NB4 (cell line): ENCODE measurements around the gene SMIM43.

Experiments used
- DNase-seq: peaks from one replicate; pipeline ENCODE4 v3.0.0; 2010; ENCODE audit warnings: low read depth
- H3K4me3 ChIP-seq: one replicate; pipeline ENCODE4 v1.5.1; 2011; ENCODE audit warnings: mild to moderate bottlenecking, low read depth, low read length, moderate library complexity
- MAX ChIP-seq: IDR thresholded peaks from 2 replicates; pipeline ENCODE4 v1.6.1; 2011; ENCODE audit warnings: low read depth, low read length
- MYC ChIP-seq: IDR thresholded peaks from 2 replicates; pipeline ENCODE4 v1.6.1; 2011; ENCODE audit warnings: low read depth, low read length
- POLR2A ChIP-seq: IDR thresholded peaks from 2 replicates; pipeline ENCODE4 v1.6.1; 2011; ENCODE audit warnings: mild to moderate bottlenecking; ENCODE audit not compliant: insufficient read length; ENCODE audit errors: extremely low read depth
- TF ChIP-seq, protein P1 (sequence below): IDR thresholded peaks from one replicate; pipeline ENCODE4 v1.5.1; 2012; ENCODE audit warnings: low read depth, low read length

Gene SMIM43

DNA sequence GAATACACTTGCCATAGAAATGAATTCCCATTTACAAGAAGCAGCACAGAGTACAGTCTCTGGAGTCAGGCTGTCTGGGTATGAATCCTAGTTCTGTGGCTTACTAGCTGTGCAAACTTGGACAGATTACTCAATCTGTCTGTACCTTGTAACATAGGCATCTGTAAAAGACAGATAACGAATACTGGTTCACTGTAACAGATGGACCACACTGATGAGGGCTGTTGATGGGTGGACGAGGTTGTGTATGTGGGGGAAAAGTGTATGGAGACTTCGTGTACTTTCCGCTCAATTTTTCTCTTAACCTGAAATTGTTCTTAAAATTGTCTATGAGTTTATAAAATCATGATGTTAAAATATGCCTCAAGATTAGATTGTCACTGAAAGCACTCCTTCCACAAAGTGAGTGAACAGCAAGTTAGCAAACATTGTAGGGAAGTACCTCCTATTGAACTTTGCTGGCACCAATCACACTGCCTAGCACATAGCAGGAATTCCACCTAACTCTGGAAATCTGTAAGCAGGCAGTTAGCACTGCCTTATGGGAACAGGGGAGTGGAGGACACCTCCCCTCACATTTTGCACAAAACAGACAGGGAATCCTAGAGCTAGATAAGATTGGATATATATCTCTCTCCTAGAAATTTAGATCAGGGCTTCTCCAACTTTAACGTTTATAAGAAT is 29.7 kb upstream of the SMIM43 start:
- no peak for DNase-seq
- no peak overlapping the region for H3K4me3 ChIP-seq
- TF ChIP-seq MYC: no peak
- no peak for TF ChIP-seq POLR2A
- TF ChIP-seq, protein P1, sequence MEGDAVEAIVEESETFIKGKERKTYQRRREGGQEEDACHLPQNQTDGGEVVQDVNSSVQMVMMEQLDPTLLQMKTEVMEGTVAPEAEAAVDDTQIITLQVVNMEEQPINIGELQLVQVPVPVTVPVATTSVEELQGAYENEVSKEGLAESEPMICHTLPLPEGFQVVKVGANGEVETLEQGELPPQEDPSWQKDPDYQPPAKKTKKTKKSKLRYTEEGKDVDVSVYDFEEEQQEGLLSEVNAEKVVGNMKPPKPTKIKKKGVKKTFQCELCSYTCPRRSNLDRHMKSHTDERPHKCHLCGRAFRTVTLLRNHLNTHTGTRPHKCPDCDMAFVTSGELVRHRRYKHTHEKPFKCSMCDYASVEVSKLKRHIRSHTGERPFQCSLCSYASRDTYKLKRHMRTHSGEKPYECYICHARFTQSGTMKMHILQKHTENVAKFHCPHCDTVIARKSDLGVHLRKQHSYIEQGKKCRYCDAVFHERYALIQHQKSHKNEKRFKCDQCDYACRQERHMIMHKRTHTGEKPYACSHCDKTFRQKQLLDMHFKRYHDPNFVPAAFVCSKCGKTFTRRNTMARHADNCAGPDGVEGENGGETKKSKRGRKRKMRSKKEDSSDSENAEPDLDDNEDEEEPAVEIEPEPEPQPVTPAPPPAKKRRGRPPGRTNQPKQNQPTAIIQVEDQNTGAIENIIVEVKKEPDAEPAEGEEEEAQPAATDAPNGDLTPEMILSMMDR: no peak
- no peak for TF ChIP-seq MAX

DNA sequence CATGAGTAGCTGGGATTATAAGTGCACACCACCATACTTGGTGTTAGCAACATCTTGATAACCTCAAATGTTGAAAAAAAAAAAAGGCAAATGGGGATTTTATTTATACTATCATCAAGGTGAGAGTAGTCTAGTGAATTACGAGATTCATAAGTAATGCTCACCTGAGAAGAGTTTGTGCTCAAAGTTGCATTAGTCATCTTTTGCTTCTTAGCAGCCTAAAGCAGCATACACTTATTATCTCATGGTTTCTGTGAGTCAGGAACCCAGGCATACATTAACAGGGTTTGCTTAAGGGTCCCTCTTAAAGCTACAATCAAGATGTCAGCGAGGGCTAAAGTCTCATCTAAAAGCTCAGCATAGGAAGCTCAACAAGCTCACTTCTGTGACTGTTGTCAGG is 28.0 kb upstream of the SMIM43 start:
- DNase-seq: no peak
- TF ChIP-seq POLR2A (no peak), MAX (no peak), MYC (no peak)
- TF ChIP-seq, protein P1: no peak
- H3K4me3 ChIP-seq: no peak overlapping the region

DNA sequence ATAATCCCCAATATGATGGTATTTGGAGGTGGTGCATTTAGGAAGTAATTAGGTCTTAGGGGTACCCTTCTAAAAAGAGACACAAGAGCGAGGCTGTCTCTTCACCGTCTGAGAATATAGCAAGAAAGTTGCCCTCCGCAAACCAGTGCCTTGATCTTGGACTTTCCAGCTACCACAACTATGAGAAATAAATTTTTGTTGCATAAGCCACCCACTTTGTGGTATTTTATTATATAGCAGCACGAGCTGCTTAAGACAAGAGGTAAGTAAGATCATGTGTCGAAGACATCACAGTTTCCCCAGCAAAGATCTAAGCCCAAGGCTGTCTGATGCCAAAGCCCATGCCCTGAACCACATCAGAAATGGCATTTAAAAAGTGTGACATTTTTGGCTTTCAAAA is 26.5 kb upstream of the SMIM43 start:
- no peak for DNase-seq
- H3K4me3 ChIP-seq: no peak overlapping the region
- TF ChIP-seq, protein P1: no peak
- TF ChIP-seq MAX (no peak), POLR2A (no peak), MYC (no peak)

DNA sequence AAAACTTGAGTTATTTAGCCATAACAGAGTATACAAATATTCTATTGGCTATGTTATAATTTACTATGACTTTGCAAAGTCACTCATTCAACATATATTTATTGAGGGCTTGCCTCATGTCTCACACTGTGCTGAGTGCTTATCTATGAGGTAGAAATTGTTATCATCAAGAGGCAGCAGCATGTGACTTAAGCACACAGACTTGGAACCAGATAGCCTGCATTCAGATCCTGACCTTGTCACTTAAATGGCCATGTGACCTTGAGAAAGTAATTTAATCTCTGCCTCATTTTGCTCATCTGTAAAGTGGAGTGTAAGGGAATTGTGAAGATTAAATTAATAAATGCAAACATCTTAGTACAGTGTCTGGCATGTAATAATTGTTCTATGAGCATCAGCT is 26.0 kb upstream of the SMIM43 start:
- DNase-seq: no peak
- TF ChIP-seq, protein P1: no peak
- no peak for TF ChIP-seq MAX
- TF ChIP-seq MYC: no peak
- TF ChIP-seq POLR2A: no peak
- no peak overlapping the region for H3K4me3 ChIP-seq

DNA sequence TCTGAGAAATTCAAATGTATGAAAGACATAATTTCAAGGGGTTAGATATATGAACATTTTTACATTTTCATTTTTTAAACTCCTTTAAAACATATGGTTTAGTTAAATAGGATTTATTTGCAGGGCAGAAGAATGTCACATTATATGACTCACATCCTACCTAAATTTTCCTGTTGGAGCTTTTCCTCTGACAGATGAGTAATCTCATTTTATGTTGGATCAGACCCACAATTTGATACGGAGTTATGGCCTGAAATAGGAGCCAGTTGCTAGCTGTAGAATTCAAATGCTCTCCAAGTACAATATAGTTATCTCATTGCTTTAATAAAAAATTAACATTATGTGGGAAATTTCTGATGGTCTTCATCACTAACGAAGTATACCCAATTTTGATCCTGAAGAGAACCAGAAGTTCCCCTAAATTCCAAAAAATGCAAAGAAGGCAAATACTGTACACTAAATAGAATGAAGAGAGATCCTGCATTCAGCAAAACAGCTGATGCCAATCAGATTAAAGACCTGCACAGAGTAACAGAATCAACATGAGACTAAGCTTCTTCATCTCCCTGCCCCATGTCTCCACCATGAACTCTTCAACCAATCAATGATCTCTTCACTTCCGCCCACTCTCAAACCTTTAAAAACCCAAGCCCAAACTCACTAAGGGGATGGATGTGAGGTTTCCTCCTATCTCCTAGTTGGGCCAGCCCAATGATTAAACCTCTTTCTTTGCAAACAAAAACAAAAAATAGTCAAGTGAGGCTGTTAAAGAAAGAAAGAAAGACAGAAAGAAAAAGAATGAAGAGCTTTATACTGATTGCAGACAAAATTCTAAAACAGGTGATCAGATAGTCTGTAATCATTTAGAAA is 25.2 kb upstream of the SMIM43 start:
- no peak for DNase-seq
- TF ChIP-seq MYC (no peak), MAX (no peak), POLR2A (no peak)
- TF ChIP-seq, protein P1: no peak
- no peak overlapping the region for H3K4me3 ChIP-seq
